HCT116 (cell line): ENCODE data around the gene FSCN2.
A peak's percentile ranks its signal among the peaks of the same experiment; 100 is the strongest.

Experiments
- ATF3 ChIP-seq: IDR thresholded peaks from 2 replicates; pipeline ENCODE4 v1.6.1; 2012
- ELF1 ChIP-seq: IDR thresholded peaks from 2 replicates; pipeline ENCODE4 v1.6.1; 2012; ENCODE audit warnings: low read depth, borderline replicate concordance
- EZH2 ChIP-seq: fragments of 200-600 bp; sonication (generic); IDR thresholded peaks from 2 replicates; pipeline ENCODE4 v1.6.1; 2017; ENCODE audit warnings: antibody characterized with exemption, mixed run types
- EZH2phosphoT487 ChIP-seq: fragments of 200-600 bp; IDR thresholded peaks from 2 replicates; pipeline ENCODE4 v1.6.1; 2018; ENCODE audit warnings: antibody characterized with exemption, borderline replicate concordance
- MAX ChIP-seq: IDR thresholded peaks from 2 replicates; pipeline ENCODE4 v1.6.1; 2012
- POLR2A ChIP-seq: IDR thresholded peaks from 2 replicates; pipeline ENCODE4 v1.7.0; 2011; ENCODE audit warnings: borderline replicate concordance; ENCODE audit not compliant: insufficient read depth, insufficient read length; ENCODE audit errors: extremely low read depth
- POLR2AphosphoS5 ChIP-seq: IDR thresholded peaks from 2 replicates; pipeline ENCODE4 v1.6.1; 2011; ENCODE audit warnings: mild to moderate bottlenecking, low read depth, low read length, moderate library complexity
- RAD21 ChIP-seq: IDR thresholded peaks from 2 replicates; pipeline ENCODE4 v1.6.1; 2012; ENCODE audit warnings: low read depth, mild to moderate bottlenecking
- SRF ChIP-seq: IDR thresholded peaks from 2 replicates; pipeline ENCODE4 v1.6.1; 2012; ENCODE audit warnings: low read depth
- TCF7L2 ChIP-seq: IDR thresholded peaks from 2 replicates; pipeline ENCODE4 v1.7.0; 2011; ENCODE audit warnings: borderline replicate concordance, inconsistent platforms; ENCODE audit not compliant: insufficient read depth, insufficient read length; ENCODE audit errors: extremely low read depth
- YY1 ChIP-seq: IDR thresholded peaks from 2 replicates; pipeline ENCODE4 v1.6.1; 2011; ENCODE audit warnings: low read length, low read depth, moderate library complexity, mild to moderate bottlenecking; ENCODE audit not compliant: insufficient replicate concordance; ENCODE audit errors: extremely low read depth
- ZNF274 ChIP-seq: fragments of 200-500 bp; sonication (Bioruptor generic); IDR thresholded peaks from 2 replicates; pipeline ENCODE4 v1.6.1; 2014; ENCODE audit warnings: mild to moderate bottlenecking, low read depth, low read length, inconsistent platforms
- TF ChIP-seq, protein P1 (sequence below), 3 experiments: fragments of 200-600 bp in 1 of 3; sonication (generic) in 1 of 3; IDR thresholded peaks in 2 of 3; conservative IDR thresholded peaks in 1 of 3; 2 replicates each; pipeline ENCODE4 v1.5.1; 2012 to 2017; ENCODE audit warnings: low read depth in 2 of 3, low read length in 2 of 3, antibody characterized with exemption in 1 of 3, borderline replicate concordance in 1 of 3, control low read depth in 1 of 3, mild to moderate bottlenecking in 1 of 3, mixed read lengths in 1 of 3, mixed run types in 1 of 3, moderate library complexity in 1 of 3; ENCODE audit not compliant: insufficient read depth in 1 of 3

- no peak for TF ChIP-seq ELF1
- TF ChIP-seq, protein P1, sequence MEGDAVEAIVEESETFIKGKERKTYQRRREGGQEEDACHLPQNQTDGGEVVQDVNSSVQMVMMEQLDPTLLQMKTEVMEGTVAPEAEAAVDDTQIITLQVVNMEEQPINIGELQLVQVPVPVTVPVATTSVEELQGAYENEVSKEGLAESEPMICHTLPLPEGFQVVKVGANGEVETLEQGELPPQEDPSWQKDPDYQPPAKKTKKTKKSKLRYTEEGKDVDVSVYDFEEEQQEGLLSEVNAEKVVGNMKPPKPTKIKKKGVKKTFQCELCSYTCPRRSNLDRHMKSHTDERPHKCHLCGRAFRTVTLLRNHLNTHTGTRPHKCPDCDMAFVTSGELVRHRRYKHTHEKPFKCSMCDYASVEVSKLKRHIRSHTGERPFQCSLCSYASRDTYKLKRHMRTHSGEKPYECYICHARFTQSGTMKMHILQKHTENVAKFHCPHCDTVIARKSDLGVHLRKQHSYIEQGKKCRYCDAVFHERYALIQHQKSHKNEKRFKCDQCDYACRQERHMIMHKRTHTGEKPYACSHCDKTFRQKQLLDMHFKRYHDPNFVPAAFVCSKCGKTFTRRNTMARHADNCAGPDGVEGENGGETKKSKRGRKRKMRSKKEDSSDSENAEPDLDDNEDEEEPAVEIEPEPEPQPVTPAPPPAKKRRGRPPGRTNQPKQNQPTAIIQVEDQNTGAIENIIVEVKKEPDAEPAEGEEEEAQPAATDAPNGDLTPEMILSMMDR (IDR thresholded peaks at IDR 0.05 in 2 of 3, conservative IDR thresholded peaks at IDR 0.05 in 1 of 3; ENCODE audit: borderline replicate concordance in 1 of 3, insufficient read depth in 1 of 3, low read depth in 2 of 3, low read length in 2 of 3): peak; percentile 83 to 97 (median 90); a peak in 5 of 6 replicates
- TF ChIP-seq RAD21: peak; percentile 97
- TF ChIP-seq EZH2: no peak
- TF ChIP-seq POLR2AphosphoS5: no peak; the same call in 1 of the 2 replicates
- no peak for TF ChIP-seq POLR2A
- TF ChIP-seq SRF: no peak
- TF ChIP-seq MAX: no peak; the same call in 1 of the 2 replicates
- no peak for TF ChIP-seq EZH2phosphoT487
- no peak for TF ChIP-seq TCF7L2
- TF ChIP-seq ZNF274: no peak
- no peak for TF ChIP-seq ATF3
- TF ChIP-seq YY1: peak; percentile 35
Observed at GRCh38 chr17:81537343-81537855, 9.2 kb downstream of the FSCN2 start.
